Stimulated activated CD4-positive, alpha-beta T cell treated with anti-CD3 and anti-CD28 coated beads, Interleukin-4, amount 100 ng/mL, for 48 hours (primary cell): ENCODE measurements around the gene MEAF6.
"Not testable (repeated sequence)": the region's sequence is repeated elsewhere in the genome, so short reads cannot be mapped to it uniquely, and the experiment has no call there.

Source experiments
- DNase-seq, 2 donors: peaks; one replicate each; pipeline ENCODE4 v3.0.0-alpha.2; 2020; ENCODE audit warnings: low read depth in 2 of 2

Gene MEAF6

GRCh38 chr1:37514350-37515184, at the start of gene MEAF6:
Gene MEAF6, minus strand, starts transcription at chr1:37514766. Its CDS starts 20 bp downstream, at chr1:37514746.
- peak; percentile 73 to 77 for DNase-seq

- DNase-seq, result no peak
These were observed 48.4 kb upstream of the MEAF6 start for GRCh38 chr1:37562984-37563383.

- peak; percentile 16 to 32 for DNase-seq
These were observed 46.9 kb upstream of the MEAF6 start for GRCh38 chr1:37561133-37562132.

- DNase-seq, result no peak
These were observed 46.0 kb upstream of the MEAF6 start for GRCh38 chr1:37560401-37561132.

- not testable (repeated sequence) for DNase-seq
These were observed 45.4 kb upstream of the MEAF6 start for GRCh38 chr1:37559957-37560379.

GRCh38 chr1:37559080-37559479, 44.5 kb upstream of the MEAF6 start:
- DNase-seq, result no peak

GRCh38 chr1:37558411-37558810, 43.8 kb upstream of the MEAF6 start:
- no peak for DNase-seq

- DNase-seq, result no peak
These were observed 42.8 kb upstream of the MEAF6 start for GRCh38 chr1:37557402-37557801.

GRCh38 chr1:37556712-37557196, 42.2 kb upstream of the MEAF6 start, which contains the start of gene DNALI1:
Gene DNALI1, plus strand, starts transcription at chr1:37556940. Its CDS starts 55 bp downstream, at chr1:37556995.
- DNase-seq, result peak in 1 of 2 donors; percentile 28

- DNase-seq, result peak; percentile 78 to 86
These were observed 39.6 kb upstream of the MEAF6 start, which contains the start of gene SNIP1 for GRCh38 chr1:37553927-37554808. Gene SNIP1, minus strand, starts transcription at chr1:37554293. Its CDS starts 64 bp downstream, at chr1:37554229.

GRCh38 chr1:37553598-37553926, 39.0 kb upstream of the MEAF6 start:
- no peak for DNase-seq

- DNase-seq, result no peak
These were observed 34.8 kb upstream of the MEAF6 start for GRCh38 chr1:37549341-37549740.

GRCh38 chr1:37545019-37545418, 30.5 kb upstream of the MEAF6 start:
- DNase-seq, result no peak

- DNase-seq, result no peak
These were observed 30.0 kb upstream of the MEAF6 start for GRCh38 chr1:37544530-37544929.

GRCh38 chr1:37540036-37540785, 25.6 kb upstream of the MEAF6 start:
- DNase-seq, result no peak

- DNase-seq, result not testable (repeated sequence)
These were observed 24.6 kb upstream of the MEAF6 start for GRCh38 chr1:37539154-37539553.

GRCh38 chr1:37537378-37537777, 22.8 kb upstream of the MEAF6 start:
- no peak for DNase-seq

GRCh38 chr1:37533317-37534093, 18.9 kb upstream of the MEAF6 start:
- no peak for DNase-seq
